NOMO-1 treated with dmso at 0.1 percent for 144 hours (cell line): ENCODE data around the gene BCL2.
A peak's percentile ranks its signal among the peaks of the same experiment; 100 is the strongest.

Experiments used
- DNase-seq: peaks from one replicate; lab custom pipeline; 2025; ENCODE audit not compliant: unreplicated experiment; lab: John Stamatoyannopoulos, UW

Gene BCL2

GRCh38 chr18:63161761-63162195, 157.8 kb downstream of the BCL2 start:
- peak; percentile 40 for DNase-seq

DNA sequence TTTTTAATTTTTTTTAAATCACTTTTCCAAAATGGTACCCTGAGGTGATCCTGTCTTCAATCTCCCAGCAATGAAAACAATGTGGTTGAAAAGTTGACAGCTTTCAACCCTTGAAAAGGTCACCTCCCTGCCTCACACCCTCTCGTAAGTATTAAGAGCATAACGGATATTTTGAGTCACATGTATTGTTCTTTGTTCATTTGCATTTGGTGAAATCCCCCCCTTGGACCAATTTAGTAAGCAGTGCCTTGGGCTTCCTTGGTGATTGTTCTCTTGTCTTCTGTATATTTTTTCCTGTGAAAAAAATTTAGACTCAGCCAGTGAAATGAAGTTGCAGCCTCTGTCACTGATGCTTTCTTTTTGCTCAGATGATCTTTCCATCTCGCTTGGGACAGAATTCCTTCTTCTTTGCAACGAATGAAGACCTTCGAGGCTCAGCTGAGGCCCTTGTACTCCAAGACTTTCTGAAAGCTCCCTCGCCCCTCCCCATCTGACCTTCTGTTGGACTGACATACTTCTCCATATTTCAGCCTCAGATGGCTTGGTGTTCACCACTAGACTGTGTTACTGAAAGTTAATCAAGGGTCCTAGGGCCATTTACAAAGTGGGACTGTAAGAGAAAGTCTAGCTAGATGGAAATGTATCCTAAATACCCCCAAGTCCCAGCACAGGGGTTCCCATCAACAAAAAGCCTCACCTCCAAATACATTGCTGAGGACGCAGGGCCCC, 158.4 kb downstream of the BCL2 start:
- DNase-seq, result no peak

DNA sequence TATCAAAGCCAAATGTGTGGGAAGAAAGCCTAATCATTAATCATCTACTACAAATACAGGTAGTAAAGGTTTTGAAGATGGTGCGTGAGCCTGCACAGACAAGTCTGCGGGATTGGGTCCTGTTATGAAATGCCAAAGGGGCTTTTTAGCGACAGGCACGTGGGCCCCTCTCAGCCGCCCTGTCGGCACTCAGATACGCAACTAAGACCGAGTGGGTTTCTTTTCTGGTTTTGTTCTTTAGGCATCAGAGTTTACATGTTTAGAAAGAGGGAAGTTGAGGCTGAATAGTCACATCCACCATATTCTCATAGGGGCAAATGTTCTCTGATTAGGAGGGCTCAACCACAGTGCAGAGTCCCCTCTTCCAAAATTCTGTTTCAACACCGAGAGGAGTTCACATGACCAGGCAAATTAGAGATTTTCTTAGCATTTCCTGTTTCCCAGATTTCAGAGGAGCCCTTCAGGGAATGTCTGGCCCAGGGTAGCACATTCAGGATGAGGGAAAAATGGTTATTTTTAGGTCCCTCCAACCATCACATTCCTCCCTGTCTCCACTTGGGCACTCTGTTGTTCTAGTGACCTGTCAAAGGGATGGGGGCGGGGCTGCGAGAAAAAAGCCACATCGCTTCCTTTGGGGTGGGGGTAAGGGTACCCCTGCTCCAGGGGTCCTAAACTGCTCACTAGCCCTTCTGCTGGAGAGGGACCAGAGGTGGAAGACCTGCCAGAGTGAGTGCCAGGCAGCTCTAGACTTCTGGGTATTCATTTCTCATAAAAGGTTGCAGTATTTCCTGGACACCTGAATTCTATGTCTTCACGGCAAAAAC, 159.2 kb downstream of the BCL2 start:
- no peak for DNase-seq

GRCh38 chr18:63159590-63159989, 160.0 kb downstream of the BCL2 start:
- no peak for DNase-seq

DNA sequence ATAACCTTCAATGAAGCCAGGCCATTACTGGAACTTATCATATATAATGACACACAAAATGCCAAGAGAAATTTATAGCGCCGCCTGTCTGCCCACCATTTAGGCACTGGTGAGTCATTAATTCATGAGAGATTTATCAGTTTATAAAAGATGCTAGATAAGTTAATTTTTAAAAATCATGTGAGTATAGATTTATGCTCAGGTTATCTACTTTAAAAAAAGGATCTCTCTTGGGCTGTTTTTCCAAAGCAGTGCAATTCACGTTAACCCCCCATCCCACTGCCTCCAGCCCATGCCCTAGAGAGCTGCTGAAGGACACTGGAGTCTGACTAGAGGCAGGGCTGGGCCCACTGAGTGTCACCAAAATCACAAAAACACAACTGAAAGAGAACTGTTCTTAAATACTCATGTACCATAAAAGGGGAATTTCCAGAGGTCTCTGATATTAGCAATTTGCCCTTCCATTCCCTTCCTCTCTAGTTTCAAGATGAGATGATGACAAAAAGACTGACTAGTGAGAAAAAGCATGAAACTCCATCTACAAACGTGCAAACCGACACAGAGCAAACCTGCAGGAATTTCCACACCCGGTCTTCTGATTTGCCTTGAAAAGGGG, 160.8 kb downstream of the BCL2 start:
- DNase-seq, result no peak

- no peak for DNase-seq
These were observed 161.4 kb downstream of the BCL2 start for GRCh38 chr18:63158012-63158631.

- DNase-seq, result no peak
These were observed 162.1 kb downstream of the BCL2 start for GRCh38 chr18:63157293-63158011.

- DNase-seq, result no peak
These were observed 163.4 kb downstream of the BCL2 start for GRCh38 chr18:63155910-63156773.

DNA sequence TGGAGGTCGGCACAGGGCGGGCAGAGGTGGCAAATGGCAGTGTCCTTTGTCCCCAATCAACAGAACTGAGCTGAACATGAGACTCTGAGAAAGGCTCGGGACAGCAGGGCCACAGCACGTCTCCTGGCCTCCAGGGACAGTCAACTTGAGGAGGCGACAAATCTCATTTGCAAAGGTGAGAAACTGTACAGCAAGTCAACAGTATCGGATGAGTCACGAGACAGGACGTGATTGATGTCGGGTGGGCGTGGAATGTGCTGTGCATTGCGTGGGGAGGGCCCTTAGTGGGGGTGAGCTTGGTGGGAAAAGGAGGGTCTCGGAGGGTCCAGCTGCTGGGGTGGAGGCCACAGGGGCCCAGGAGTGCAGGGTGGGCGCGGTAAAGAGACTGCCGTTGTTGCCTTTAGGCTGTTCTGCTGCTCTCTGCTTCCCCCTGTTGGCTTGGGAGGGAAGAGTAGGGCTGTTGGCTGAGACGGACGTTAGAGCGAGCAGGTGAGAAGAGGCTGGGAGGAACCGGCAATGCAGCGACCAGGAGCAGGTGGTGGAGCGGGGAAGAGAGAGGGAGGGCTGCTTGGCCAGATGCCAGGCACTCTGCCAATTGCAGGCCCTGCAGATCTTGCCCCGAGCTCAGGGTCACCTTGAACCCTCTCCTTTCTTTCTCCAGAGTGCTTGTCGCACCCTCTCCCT, 164.3 kb downstream of the BCL2 start:
- DNase-seq, result peak; percentile 64

- DNase-seq, result no peak
These were observed 165.0 kb downstream of the BCL2 start for GRCh38 chr18:63154350-63155152.

DNA sequence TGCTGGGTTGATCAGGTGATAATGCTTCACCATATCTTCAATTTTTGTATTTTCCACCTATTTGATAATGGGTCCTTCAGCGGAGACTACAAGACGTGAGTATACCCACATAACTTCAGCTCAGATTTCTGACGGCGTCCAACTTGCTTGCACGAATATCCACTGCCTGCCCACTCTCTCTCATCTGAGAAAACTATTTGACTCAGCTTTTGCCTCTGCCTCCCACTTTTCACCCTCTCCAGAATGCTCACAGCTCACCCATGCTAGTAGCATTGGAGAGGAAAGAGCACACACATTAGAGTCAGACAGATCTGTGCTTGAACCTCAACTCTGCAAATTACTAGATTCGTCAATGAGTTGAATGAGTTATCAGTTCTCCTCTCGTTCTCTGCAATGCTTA, 166.8 kb downstream of the BCL2 start:
- DNase-seq, result no peak

DNA sequence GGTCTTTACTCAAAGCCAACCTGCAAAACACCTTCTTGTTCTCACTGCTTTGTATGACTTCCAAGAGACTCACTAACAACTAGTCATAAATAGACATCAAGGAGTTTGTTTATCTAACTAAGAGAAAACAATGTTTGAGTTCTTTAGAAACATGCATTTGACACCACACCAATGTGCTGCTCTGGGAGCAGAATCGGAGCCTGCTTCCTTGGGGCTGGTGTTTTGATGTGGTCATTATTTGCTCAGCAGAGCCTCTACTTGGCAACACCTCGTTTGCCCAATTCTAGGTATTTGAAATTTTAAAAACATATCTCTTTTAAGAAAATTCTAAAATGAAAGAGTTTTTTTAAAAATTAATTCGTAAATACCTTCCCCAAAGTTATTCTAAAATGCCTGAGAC, 167.5 kb downstream of the BCL2 start:
- no peak for DNase-seq

- no peak for DNase-seq
These were observed 168.0 kb downstream of the BCL2 start for GRCh38 chr18:63151539-63151938.

- DNase-seq, result no peak
These were observed 168.6 kb downstream of the BCL2 start for GRCh38 chr18:63150942-63151421.

DNA sequence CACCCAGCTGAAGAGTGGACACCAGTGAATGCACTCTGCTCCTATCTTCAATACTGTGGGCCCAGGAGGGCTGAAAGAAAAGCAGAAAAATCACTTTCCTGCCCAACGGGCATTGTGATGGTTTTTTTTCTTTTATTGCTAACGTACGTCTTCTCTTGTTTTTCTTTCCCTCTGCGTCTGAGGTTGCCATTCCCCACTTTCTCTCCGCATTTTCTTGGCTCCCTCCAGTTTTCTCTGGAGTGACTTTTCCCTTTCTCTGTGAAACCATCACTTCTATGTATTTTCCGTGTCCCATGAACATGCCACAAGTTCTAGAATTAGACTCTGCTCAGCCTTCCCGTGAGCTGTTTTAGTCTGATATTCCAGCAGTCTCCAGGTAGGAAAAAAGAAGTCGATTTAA, 169.2 kb downstream of the BCL2 start:
- no peak for DNase-seq

- DNase-seq, result no peak
These were observed 170.3 kb downstream of the BCL2 start for GRCh38 chr18:63149302-63149587.

- no peak for DNase-seq
These were observed 170.9 kb downstream of the BCL2 start for GRCh38 chr18:63148449-63149301.

- DNase-seq, result no peak
These were observed 171.6 kb downstream of the BCL2 start for GRCh38 chr18:63147973-63148372.
